Superior temporal gyrus (tissue), 1 donor: Measurements from ENCODE around the gene MON1A.

Source experiments
- DNase-seq: peaks from one replicate; pipeline ENCODE4 v3.0.0-alpha.2; 2016; ENCODE audit errors: extremely low spot score

The MON1A gene

GRCh38 chr3:49889296-49889695 lies 40.3 kb downstream of the MON1A start:
- no peak for DNase-seq

GRCh38 chr3:49886922-49887265 lies 42.7 kb downstream of the MON1A start:
- DNase-seq, result no peak

DNA sequence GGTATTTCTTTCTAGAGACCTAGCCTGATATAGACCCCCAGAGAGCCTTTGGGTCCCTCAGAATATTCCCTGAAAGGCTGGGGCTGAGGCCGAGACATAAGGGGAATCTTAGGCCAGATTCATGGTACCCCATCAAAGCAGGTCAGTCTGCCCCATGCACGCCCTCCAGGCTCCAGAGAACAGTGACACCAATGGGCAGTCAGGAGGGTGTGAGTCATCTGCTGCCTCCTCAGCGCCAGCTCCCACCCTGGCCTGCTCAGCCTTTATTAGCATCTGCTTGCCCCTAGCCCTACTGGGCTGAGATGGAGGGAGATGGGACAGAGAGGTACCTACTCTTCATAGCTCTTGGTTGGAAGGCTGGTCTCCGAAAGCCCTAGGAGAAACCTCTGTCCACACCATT lies 45.6 kb downstream of the MON1A start:
- DNase-seq, result no peak

GRCh38 chr3:49882166-49882565 lies 47.4 kb downstream of the MON1A start:
- no peak for DNase-seq

GRCh38 chr3:49880581-49881315 lies 48.9 kb downstream of the MON1A start:
- no peak for DNase-seq

GRCh38 chr3:49879721-49880120 lies 49.9 kb downstream of the MON1A start:
- DNase-seq, result no peak

GRCh38 chr3:49878686-49879085 lies 50.9 kb downstream of the MON1A start:
- DNase-seq, result no peak

DNA sequence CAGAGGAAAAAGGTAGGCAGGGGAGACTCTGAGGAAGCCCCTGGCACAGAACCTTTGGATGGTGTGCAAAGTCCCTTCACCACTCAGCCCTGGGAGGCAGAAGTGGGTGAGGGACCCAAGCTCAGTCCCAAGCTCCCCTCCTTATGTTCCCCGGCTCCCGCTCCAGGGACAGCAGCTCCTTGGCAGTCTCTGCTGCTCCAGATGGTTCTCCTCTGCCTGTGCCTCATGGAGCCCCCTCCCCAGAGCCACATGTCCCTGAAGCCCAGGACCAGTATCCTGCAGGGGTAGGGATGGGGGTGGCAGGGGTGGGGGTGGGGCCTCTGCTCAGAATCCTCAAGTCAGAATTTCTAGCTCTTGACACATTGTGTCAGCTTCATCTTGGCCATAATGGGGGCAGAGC lies 51.9 kb downstream of the MON1A start:
- no peak for DNase-seq

DNA sequence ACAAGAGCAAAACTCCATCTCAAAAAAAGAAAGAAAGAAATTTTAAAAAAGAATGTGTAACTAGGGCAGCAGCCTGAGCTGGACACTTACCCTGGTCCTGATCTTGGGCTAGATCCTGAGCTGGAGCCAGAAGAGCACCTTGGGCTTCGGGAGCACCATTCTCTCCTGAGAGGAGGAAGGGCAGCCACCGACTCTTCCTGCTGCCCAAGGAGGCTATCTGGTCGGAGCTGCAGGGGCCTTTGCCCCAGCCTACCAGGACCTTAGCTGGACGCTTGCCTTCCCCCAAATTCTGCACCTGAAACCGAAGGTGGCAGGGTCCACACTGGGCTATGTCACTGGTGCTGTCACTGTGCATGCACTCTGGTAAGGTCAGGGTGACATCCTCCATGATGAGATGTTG lies 53.0 kb downstream of the MON1A start:
- no peak for DNase-seq

DNA sequence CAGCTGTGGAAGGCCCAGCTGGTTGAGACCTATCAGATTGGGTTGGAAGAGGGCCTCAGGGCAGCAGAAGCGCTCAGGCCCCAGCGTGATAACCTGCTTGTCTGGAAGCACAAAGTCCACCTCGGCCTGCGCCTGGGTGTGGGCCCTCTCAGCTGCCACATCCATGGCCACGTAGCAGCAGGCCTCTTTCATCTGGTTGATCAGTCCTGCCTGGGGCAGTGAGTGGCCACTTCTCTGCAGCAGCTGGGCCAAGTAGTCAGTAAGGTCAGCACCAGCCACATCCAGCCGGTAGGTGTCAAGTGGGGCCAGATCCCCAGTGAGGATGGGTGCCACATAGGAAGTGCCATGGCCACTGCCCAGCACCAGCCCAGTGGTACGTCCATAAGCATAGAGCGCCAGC lies 56.0 kb downstream of the MON1A start:
- no peak for DNase-seq

- no peak for DNase-seq
These were observed 56.8 kb downstream of the MON1A start for GRCh38 chr3:49872801-49873281.

- DNase-seq, result no peak
These were observed 58.0 kb downstream of the MON1A start for GRCh38 chr3:49871531-49872153.

- DNase-seq, result no peak
These were observed 60.0 kb downstream of the MON1A start, which contains the start of gene CAMKV for GRCh38 chr3:49869525-49870126. TSS of gene CAMKV (minus strand) at chr3:49869906. CDS start at chr3:49862388, 7,518 bp downstream.

GRCh38 chr3:49868862-49869466 lies 60.6 kb downstream of the MON1A start:
- no peak for DNase-seq

DNA sequence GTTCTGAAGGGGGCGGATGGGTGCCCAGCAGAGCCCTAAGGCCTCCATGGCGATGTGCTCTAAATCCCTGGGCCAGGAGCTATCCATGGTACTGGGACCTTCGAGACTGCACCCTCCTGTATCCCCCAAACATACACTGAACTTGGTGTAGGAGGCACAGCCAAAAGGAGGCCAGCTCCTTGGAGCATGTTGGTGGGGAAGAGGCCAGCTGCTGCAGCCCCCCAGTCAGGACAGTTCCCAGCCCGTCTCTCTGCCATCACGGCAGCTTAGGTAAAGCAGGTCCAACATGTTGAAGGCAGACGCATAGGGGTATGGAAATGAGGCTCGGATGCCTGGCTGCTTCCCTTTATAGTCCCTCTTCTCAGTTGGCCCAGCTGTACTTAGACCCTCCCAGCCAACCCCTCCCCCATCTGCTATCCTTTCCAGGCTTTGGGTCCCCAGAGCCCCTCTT lies 61.7 kb downstream of the MON1A start:
- no peak for DNase-seq

GRCh38 chr3:49867400-49867799 lies 62.2 kb downstream of the MON1A start:
- DNase-seq, result no peak

DNA sequence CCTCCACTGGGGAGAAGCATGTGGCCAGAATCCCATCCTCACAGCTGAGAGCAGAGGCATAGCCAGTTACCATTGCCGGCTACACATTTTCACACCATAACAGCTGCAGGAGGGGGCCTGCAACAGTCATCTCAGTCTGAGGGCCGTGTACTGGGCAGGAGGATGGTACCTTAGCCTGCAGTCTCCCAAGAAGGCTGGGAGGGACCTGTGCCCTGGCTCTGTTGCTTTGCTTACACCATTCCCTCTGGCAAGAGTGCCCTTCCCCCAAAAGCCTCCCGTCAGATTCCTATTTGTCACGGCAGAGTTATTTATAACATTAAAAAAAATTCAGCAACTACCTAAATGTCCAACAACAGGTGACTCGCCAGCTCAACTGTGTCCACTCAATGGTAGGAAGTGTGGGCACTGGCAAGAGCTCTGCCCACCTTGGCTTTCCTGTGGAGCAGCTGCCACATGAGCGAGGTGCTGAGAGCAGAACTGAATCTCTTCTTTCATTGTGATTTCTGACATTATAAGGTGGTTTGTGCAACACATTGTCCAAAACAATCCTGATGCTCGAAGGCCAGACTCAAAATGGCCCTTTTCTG lies 64.3 kb downstream of the MON1A start:
- DNase-seq, result peak; percentile 15

DNA sequence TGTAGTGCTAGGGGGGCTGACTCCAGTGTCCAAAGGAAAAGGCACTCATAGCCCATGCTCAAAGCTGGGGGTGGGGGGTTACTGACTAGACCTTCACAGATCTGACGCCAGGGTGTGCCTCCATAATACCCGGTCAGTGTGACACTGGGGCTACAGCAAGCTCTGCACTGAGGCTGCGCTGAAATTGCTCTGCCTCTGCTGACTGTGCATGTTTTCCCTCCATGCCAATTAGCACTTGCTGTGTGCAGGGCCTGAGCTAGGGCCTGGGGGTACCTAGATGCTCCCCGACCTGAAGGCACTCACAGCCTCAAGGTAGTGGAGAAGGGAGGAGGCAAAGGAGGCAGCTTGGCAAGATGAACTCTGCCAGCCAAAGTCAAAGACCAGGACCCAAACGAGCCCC lies 65.1 kb downstream of the MON1A start:
- no peak for DNase-seq

- no peak for DNase-seq
These were observed 69.9 kb downstream of the MON1A start for GRCh38 chr3:49859576-49860305.
